ENCODE results near the gene CCDC197.

DNA sequence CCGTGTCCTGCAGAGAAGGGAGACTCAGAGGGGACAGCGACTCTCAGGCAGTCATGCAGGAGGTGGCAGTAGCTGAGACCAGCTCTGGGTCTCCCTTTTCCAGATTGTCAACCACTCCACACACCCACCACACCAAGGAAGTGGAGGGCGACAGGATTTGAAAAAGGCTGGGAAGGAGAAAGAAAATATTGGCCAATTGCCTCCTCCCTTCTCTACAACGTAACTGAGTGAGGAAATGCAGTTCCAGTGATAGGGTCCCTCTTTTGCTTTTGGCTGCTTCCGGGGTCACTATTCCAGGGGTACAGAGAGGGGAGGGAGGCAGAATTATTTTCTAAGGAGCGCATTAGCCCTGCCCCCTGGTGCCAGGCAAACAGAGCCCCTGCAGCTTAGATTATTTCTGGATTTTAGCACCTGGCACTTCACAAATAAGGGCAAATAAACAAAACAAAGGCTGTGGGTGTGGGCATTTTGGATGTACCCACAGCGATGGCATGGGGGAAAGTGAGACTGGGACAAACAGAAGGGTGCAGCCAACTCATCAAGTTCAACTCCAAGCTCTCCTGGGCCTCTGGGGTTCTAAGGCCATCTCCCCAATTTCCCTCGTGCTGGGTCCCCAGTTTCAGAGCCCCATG is 41.1 kb upstream of the CCDC197 start:
- TF ChIP-seq, protein P1, sequence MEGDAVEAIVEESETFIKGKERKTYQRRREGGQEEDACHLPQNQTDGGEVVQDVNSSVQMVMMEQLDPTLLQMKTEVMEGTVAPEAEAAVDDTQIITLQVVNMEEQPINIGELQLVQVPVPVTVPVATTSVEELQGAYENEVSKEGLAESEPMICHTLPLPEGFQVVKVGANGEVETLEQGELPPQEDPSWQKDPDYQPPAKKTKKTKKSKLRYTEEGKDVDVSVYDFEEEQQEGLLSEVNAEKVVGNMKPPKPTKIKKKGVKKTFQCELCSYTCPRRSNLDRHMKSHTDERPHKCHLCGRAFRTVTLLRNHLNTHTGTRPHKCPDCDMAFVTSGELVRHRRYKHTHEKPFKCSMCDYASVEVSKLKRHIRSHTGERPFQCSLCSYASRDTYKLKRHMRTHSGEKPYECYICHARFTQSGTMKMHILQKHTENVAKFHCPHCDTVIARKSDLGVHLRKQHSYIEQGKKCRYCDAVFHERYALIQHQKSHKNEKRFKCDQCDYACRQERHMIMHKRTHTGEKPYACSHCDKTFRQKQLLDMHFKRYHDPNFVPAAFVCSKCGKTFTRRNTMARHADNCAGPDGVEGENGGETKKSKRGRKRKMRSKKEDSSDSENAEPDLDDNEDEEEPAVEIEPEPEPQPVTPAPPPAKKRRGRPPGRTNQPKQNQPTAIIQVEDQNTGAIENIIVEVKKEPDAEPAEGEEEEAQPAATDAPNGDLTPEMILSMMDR (conservative IDR thresholded peaks at IDR 0.05), result no peak
- TF ChIP-seq EZH2 (IDR thresholded peaks at IDR 0.05; ENCODE audit: low read depth), result no peak
